Lower leg skin (tissue), 3 donors: ENCODE data around the gene SMCO1.

Experiments
- POLR2A ChIP-seq, 2 donors: fragments of 450-650 bp; IDR thresholded peaks; one replicate each; pipeline ENCODE4 v1.6.1; 2016 to 2017; ENCODE audit warnings: antibody characterized with exemption in 2 of 2, mild to moderate bottlenecking in 1 of 2, moderate library complexity in 1 of 2
- TF ChIP-seq, protein P1 (sequence below), 3 donors: fragments of 450-650 bp; IDR thresholded peaks; one replicate each; pipeline ENCODE4 v1.5.1; 2016; ENCODE audit warnings: antibody characterized with exemption in 3 of 3, mild to moderate bottlenecking in 3 of 3, moderate library complexity in 2 of 3

DNA sequence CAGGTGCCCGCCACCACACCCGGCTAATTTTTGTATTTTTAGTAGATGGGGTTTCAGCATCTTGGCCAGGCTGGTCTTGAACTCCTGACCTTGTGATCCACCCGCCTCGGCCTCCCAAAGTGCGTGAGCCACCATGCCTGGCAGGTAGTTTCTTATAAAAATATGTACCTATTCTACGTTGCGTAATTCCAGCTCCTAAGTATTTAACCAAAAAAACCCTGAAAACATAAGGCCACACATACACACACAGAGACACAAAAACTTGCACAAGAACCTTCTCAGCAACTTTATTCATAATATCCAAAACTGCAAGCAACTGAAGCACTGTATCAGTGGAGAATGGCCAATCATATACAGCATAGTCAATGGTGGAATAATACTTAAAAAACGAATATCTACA lies 16.8 kb downstream of the SMCO1 start:
- TF ChIP-seq POLR2A (IDR thresholded peaks at IDR 0.05) = no peak
- TF ChIP-seq, protein P1, sequence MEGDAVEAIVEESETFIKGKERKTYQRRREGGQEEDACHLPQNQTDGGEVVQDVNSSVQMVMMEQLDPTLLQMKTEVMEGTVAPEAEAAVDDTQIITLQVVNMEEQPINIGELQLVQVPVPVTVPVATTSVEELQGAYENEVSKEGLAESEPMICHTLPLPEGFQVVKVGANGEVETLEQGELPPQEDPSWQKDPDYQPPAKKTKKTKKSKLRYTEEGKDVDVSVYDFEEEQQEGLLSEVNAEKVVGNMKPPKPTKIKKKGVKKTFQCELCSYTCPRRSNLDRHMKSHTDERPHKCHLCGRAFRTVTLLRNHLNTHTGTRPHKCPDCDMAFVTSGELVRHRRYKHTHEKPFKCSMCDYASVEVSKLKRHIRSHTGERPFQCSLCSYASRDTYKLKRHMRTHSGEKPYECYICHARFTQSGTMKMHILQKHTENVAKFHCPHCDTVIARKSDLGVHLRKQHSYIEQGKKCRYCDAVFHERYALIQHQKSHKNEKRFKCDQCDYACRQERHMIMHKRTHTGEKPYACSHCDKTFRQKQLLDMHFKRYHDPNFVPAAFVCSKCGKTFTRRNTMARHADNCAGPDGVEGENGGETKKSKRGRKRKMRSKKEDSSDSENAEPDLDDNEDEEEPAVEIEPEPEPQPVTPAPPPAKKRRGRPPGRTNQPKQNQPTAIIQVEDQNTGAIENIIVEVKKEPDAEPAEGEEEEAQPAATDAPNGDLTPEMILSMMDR (IDR thresholded peaks at IDR 0.05) = no peak
